HG03378 (cell line): ENCODE measurements around the gene ACKR2.
A peak's percentile ranks its signal among the peaks of the same experiment; 100 is the strongest.

Experiments used
- ATAC-seq: cut with Tn5 transposase; IDR thresholded peaks from one replicate; pipeline ENCODE4 v1.9.1; 2021; ENCODE audit warnings: mild to moderate bottlenecking, moderate library complexity; ENCODE audit not compliant: unreplicated experiment

ACKR2 gene

DNA sequence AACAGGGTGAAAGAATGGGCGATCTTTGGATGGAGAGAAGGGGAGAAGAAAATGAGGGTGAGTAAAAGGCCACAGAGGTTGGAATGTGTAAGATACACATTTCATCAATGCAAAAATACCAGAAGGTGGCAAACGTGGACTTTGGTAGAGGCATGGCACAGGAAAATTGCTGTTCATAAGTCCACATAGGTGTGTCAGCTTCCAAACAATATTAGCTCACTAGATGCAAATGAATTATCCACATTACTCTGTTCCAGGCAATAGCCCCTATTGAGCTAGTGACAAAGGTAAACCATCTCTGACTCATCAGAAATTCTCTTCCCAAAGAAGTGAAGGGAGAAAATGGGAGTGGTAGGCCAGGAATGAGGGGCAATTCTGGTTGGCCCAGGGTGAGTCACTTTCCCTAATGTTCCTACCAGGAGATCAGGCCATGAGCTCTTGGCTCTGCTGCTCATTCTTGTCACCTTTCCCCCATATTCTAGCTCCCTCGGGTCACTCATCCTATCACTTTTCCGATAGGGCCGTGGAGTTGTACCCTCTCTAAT is 19.9 kb downstream of the ACKR2 start:
- no peak for ATAC-seq

DNA sequence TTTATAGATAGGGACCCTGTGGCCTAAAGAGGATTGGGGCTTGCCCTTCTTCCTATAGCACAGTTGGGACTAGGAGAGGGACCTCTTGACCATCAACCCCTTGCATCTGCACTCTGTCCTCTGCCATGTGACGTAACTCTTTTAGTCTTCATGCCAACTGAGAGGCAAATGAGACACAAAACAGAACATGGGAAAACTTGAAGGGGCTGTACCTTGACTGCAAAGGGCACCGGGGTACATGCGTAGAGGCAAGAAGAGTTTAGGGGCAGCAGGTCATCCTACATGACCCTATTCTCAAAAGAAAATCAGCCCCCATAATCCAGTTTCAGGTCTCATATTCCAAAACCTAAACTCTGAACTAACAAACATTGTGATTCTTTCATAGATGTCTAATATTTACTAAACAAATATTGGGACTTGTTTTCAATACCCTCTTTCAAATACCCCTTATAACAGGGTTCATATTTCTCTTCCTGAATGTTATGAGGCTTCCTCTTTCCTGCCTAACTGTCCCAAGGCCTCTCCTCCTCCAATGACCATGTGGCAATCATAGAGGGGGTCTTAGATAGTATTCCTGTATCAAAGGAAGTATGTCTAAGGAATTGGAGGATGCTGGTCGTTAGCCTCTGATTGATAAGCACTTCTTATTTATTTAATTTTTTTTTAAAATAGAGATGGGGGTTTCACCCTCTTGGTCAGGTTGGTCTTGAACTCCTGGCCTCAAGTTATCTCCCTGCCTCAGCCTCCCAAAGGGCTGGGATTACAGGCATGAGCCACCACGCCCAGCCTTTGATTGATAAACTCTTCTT is 20.6 kb downstream of the ACKR2 start:
- ATAC-seq: no peak

DNA sequence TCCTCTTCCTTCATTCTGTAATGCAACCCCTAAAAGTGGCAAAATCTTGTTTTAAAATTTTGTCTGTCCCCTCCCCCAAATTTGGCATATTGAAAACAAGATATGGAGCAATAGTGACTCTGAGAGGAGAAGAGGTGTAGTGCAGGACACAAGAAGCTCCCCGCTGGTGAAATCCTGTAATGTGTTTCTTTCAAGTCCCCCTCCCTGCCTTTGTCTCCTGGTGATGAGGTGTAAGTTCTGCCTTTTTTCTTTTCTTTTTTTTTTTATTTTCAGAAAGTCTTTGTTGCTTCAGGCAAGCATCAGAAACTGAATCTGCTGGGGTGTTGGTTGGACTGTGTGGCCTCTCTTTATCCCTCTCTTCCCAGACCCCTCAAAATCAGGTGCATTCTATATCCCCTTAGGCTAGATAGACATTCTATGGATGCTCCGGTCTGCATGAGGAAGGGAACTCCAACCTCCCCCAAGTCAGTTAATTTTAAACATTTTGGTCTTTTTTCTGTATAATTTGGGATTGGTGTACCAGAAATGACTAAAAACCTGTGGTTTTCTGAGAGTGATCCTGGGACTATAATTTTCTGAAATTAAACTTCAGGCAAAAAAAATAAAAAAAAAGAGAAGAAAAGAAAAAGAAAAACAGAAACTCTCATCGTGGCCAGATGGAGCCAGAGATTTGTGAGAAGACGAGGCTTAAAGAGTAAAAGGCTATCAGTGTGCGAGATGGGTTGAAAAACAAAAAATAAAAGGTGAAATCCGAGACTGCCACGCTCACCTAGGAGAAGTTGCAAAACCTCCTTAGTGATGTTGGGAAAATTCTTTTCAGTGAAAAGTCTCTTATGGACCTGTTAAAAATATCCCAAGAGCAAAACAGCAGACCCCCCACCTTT is 21.4 kb downstream of the ACKR2 start:
- ATAC-seq: no peak

DNA sequence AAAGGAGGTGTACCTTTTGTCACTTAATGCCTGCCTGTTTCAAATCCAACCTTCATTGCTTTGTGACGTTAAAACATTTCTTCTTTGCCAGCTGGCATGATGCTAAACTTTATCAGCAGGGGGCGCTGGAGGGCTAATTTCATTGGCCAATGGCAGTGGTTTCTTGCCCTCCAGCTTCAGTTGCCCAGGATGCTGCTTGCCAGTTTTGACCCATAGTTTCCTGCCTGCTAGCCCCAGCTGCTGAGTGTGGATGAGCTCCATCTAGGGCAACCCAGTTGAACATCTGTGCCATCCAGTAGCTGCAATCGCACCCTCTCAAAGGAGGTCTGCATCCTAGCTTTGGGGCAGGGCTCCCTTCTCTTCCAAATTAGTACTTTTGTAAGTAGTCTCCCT is 22.1 kb downstream of the ACKR2 start:
- ATAC-seq: no peak

DNA sequence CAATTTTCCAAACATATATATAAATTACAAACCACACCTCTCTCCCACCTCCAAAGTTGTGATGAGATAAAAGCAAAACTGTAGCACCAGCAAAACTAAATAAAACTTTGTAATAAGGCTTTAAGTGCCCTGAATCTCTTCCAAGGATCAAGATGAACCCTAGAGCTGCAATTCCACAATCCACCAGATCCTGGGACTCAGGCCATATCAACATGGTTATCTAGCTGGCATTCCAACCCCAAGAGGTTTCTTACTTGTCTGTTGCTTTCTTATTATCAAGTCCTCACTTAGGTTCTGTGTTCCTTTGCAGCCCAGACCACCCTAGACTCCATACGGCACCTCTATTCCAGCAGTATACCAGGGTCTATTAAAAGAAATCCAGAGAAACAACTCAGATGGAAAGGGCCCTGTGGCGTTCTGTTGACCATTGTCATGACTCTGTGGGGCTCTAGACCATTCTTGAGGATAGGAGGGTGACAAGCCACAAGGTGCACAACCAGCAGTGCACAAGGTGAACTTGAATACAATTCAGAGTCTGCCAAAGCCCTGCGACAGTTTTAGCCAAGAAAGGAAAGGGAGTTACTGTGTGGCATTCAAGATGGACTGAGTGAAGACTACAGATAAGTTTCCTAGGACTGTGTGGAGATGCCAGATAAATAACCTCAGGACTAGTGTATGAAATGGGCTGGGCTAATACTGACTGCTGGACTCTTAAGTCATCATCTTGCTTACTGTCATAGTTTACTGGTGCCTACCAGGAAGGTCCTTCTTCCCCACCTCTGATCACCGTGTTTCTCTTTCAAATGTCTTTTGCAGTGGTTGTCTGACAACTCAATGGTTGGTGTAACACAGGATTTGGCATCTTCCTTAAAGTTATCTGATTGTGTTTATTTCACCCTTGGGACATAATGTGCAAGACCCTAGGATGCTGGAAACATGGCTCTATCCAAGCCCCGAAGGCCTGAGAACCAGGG is 27.2 kb downstream of the ACKR2 start:
- ATAC-seq: no peak

DNA sequence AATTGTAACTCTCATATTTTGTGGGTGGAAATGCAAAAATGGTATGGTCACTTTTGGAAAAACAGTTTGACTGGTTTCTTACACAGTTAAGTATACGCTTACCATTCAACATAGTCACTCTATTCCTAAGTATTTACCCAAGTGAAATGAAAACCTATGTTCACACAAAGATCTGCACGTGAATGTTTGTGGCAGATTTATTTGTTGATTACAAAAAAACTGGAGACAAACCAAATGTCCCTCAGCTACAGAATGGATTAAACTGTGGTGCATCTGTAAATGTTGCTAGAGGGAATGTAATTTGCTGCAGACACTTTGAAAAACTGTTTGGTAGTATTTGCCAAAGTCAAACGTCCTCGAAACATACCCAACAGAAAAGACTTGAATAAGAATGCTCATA is 29.3 kb downstream of the ACKR2 start:
- ATAC-seq: no peak

DNA sequence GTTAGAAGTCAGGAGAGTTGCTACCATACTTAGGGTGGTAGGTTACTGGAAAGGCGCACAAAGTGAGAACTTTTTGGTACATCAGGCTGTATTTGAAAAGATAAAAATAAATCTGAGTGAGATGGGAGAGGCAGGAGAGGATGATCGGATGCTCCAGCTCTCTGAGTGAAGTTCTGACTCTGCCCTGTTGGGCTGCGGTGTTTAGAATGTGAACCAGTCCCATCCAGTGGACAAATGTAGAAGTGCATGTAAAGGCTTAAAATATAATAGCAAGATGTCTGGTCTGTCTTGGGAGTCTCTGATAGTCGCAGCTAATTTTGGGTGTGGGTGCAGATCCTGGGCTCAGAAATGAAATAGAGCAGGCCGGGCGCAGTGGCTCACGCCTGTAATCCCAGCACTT is 30.4 kb downstream of the ACKR2 start:
- ATAC-seq: peak; percentile 87

DNA sequence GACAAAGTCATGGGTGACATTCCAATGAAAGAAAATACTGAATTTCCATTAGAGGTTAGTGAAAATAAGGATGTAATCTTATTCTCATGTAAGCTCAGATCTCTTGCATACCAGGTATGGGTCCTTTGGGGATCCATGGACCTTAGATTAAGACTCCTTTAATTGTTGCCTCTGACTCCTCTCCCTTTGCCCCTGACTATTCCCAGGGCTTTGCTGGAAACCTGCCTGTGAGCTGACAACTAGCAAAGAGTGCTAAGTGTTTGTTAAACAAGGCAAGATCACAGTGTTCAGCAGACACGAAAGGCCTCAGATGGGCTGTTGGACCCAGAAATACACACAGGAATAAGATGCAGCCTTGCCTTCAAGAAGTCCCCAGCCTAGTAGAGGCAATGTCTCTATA is 32.1 kb downstream of the ACKR2 start:
- no peak for ATAC-seq

DNA sequence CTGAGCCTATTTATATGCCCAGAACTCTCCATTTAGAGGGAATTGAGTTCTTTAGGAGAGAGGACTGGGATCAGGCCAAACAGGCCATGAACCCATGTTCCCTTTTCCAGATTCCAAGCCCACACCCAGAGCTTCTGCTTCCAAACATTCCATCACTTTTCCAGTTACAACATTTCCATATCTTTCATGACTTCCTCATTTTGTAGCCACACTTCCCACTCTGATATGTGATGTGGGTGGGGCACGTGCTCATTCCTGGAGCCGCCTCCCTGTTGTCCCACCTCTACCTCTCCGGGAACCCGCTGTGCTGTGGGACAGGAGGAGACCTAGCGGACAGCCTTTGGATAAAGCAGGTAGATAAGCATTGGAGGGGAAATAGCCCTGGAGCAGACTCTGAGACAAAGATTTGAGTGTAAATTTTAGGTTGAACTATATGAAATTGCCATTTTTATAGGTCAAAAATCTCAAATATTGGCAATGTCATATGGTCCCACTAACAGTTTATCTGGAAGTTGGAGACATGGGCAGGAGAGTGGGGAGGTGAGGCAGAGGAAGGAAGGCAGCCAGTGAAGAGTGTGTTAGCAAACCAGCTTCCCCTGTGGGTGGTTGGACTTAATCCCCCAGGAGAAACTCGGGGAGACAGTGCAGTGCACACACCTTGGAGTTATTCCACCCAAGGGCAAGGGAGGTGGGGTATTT is 34.6 kb downstream of the ACKR2 start:
- no peak for ATAC-seq

DNA sequence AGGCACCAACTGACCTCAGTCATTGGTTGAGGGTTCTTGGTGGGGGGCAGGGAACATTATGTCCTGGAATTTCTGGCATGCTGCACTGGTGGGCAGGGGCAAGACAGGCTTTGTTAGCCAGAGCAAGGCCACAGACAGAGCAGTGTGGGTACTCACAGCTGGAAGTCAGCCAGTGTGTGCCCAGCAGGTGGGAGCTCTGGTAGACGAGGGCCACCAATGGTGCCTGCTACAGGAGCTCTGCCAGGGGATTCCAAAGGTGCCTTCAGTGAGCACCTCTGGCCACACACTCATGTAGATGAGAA is 35.1 kb downstream of the ACKR2 start:
- ATAC-seq: no peak

DNA sequence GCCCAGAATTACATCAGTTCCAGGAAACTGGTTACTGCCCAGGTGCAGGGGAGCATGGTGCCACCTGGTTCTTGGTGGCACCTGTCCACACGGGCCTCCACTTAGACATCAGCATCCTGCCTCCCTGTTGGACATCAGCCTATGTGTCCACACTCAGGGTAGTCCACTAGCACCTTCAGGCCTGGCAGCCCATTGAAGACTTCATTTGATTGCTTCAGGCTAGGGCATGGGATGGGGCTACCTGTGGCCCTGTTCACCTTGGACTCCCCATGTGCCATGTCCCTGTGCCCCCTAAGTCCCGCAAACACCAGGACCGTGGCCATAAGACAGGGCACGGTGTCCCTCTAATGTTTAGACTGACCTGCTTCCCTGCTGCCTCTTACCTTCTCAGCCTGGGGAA is 35.6 kb downstream of the ACKR2 start:
- no peak for ATAC-seq

DNA sequence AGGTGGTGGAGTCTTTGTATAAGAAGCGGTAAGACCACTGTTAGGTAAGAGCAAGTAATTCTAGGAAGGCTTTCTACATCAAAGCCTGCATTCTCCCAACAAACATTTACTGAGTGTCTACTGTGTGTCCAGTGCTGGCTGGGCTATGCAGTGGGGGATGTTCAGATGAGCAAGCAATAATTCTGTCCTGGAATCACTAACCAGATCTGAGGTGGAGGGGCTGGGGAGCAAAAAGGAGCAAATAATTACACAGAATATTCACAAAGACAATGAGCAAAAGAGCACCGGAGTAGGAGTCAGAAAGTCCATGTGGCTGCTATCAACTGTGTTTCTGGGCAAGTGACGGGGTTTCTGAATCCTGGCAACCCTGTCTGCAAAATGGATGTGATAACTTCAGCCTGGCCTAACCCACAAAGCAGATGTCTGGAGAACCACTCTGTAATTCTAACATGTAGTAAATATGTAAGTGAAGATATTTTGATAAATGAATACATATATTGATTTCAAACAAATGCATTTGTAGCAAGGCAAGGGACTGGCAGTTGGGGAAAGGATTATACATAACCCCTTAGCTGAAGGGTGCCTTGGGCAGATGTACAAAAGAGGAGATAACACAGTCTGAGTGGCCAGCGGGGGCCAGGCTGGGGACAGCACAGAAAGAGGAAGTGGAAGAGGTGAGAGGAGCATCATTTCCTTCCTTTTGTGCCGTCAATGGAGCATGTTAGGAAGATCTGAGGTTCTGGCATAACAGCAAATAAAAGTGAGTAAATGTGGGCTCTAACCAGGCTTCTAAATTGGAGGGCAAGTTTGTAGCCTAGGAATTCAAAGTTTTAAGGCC is 37.7 kb downstream of the ACKR2 start:
- ATAC-seq: no peak

DNA sequence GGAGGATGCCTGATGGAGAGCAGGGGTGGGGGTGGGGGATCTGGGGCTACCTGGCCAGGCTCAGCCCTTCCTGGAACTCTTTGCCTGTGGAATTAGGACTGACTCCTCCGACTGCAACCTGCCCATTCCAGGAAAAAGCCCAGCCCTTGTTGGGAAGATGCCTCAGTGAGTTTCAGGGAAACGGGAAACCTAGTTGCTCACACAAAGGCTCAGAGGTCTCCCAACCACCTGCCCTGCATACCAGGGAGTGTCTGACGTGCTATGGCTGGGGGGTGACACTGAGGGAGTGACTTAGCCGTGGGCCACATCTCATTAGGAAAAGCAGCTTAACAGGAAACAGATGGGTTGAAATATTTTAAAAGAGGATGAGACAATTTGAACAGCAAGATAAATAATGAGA is 38.5 kb downstream of the ACKR2 start:
- ATAC-seq: no peak

DNA sequence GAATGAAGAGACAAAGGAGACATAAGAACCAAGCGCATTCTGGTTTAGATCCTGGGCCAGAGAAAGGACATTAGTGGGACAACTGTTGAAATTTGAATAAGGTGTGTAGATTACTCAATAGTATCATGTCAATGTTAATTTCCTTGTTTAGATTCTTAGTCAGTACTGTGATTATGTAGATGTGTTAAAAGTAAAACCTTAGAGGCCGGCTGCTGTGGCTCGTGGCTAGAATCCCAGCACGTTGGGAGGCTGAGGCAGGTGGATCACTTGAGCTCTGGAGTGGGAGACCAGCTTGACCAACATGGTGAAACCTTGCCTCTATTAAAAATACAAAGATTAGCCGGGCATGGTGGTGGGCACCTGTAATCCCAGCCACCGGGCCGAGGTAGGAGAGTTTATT is 39.8 kb downstream of the ACKR2 start:
- ATAC-seq: no peak

DNA sequence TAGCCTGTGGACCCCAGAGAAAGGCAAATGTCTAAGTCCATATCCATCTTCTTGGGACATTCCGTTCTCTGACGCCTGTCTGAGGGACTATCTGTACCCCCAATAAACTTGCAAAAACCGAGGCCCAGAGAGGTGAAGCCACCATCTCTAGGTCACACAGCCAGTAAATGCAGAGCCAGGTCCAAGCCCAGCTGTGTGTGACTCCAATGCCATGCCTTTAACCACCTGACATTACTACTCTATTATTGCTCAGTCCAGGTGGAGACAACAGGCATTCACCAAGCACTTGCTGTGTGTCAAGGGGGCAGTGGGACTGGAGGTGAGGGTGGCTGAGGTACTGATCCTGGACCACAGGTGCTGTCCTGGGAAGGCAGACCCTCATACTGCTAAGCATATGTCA is 41.0 kb downstream of the ACKR2 start:
- ATAC-seq: no peak

DNA sequence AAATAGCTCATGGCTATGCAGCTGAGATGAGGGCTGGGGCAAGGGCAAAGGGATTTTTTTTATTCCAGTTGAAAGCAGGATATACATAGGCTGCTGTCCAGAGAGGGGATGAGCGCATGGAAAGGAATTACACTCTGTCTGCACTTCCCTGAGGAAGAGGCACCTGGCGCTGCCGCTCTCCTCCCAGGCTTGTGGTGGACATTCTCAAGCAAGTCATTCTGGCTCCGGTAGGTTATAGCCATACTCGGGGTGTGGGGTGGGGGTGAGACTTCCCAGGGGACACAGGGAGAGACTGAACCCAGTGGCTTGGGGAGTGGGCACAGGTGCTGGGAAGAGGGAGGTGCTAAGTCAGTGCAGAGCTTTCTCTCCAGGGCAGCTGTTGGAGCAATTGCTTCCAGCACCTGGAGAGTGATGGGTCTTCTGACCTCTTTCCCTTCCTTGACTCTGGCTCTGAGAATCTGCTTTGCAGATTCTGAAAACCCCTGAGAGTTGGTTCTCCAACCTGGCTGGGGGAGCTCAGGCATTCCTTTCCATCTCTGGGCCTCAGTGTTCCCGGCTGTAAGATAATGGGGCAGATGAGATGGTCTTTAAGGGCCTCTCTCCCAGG is 42.1 kb downstream of the ACKR2 start:
- no peak for ATAC-seq

DNA sequence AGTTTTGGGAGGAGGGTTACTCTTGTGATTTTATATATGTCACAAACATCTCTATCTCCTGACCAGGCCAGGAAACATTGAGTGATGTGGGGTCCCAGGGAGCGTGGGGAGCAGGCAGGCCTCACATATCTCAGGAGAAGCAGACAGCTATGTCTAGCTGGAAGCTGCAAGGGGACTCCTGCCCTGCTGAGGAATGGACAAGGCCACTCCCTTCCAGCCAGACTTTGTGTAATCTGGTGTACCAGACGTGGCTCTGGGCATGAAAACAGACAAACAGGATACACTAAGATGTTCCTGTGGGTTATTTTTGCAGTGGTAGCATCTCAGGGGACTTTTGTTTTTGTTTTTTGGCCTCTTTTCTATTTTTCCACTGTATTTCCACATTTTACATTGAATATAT is 43.2 kb downstream of the ACKR2 start:
- ATAC-seq: no peak

DNA sequence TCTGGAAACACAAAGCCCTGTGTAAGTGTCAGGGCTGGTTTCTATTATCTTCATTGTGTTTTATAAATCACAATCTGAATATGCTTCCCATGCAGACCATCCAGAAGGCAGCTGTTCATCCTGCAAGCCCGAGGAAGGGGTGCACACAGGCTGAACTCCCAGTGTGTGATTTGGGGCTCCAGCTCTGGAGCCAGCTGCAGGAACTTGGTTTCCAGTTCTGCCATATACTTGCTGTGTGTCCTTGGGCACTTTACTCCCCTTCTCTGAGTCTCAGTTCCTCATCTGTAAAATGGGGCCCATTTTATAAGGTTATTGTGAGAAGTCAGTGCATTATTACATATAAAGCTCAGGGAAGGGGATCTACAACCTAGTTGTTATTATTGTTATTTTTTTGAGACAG is 43.8 kb downstream of the ACKR2 start:
- no peak for ATAC-seq

DNA sequence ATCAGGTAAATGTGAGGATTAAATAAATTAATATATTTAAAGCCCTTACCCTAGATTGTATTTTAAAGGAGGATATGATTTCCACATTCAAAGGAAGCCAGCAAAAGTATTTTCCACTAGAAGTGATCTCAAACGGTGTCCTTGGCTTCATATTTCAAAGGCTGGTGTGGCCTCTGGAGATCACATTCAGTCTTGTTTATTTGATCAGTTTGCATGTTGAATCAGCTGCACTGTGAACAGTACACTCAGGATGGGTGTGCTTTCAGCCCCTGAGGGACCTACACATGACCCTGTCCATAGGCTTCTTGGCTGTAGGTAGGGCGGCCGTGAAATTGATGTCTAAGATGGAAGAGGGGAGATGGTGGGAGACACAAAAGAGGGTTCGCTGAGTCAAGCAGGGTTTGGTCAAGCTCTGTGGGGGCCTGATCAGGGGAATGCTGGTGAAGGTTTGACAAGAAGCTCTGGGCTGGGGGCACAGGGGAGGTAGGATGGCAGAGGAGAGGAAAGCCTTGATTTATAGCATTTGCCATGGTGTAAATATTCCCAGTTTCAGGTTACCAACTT is 44.6 kb downstream of the ACKR2 start:
- ATAC-seq: no peak
